GM21423 (cell line): ENCODE results near the gene CHSY3.

Source experiments
- ATAC-seq: cut with Tn5 transposase; IDR thresholded peaks from one replicate; pipeline ENCODE4 v1.9.1; 2021; ENCODE audit warnings: mild to moderate bottlenecking, moderate library complexity; ENCODE audit not compliant: unreplicated experiment

Gene CHSY3

DNA sequence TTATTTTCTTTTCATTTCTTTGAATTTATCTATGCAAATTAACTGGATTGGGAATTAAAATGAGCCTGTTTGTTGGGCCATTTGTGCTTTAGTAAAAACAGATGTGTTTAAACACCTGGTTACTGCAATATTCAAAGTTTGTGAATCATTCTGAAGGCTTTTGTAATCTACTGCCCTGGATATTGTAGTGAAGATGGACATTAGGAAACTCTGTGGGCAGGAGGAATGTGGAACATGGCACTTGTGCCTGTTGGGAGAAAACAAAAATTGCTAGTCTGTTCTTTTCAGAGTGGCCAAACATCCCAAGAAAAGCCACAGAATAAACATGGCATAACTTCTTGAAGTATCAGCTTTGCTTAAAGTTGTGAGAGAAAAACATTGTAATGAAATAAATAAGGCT is 40.8 kb downstream of the CHSY3 start:
- no peak for ATAC-seq

DNA sequence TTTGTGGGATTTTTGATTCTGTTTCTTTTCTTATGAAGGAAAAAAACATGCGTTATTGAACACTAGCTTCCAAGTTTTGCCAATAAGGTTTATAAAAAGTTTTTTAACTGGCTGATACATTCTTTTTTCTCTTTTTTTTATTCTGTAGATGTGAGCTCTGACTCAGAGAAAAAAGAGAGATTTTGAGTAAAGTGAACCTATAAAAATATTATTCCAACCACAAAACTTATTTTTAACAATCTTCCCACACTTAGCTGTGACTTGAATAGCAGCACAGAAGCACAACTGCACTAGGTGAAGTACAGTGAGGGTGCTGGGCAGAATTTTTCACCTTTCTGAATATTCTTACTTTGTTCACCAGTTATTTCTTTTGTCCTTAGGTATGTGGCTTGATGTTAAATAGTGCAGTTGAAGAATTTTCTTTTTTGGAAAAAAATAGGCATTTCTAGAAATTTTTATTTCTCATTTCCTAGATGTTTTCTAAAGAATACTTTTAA is 41.6 kb downstream of the CHSY3 start:
- no peak for ATAC-seq

DNA sequence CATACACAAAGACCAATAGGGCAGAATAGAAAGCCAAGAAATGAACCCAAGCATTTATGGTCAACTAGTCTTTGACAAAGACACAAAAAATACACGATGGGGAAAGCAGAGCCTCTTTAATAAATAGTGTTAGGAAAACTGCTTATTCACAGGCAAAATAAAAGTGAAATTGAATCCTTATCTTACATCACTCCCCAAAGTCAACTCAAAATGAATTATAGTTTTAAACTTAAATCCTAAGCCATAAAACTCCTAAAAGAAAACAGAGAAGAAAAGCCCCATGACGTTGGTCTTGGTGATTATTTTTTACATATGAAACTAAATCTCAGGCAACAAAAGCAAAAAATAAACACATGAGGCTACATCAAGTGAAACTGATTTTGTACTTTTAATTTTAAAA is 46.8 kb downstream of the CHSY3 start:
- ATAC-seq, result no peak

- ATAC-seq, result no peak
These were observed 54.3 kb downstream of the CHSY3 start for GRCh38 chr5:129958581-129958980.

DNA sequence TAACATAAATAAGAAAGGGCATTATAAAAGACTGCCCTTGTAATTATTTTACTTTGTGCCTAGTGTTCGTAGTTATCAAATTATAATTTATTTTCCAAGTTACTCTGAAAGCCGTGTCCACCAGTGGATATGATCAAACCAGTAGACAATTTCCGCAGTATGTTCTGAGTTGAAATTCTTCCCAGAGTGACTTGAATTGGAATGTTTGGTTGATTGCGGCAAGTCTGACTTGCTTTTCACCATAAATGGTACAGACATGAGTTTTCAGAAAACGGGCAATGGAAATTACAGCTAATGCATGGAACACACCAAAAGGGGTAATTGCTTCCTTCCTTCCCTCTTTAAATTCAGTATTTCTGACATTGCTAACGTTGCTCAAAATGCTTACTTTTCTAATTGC is 56.6 kb downstream of the CHSY3 start:
- ATAC-seq, result no peak

- no peak for ATAC-seq
These were observed 58.2 kb downstream of the CHSY3 start for GRCh38 chr5:129962506-129962905.

DNA sequence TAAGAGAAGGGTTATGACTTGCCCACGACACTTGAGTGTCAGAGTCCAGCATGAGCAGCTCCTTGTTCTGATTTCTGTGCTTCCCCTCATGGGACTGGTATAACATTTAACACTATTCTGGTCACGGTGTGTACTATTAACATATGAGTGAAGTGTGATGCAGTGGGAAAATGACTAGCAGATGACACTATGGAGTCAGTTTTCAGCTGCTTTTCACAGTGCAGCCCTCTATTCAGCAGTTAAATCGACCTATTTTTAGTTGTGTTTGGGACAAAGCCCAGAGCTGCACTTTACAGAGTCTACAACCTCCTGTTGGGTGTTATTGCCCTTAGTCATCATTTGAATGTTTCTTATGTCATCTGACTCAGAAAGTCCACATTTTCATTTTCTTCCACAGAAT is 59.1 kb downstream of the CHSY3 start:
- no peak for ATAC-seq

DNA sequence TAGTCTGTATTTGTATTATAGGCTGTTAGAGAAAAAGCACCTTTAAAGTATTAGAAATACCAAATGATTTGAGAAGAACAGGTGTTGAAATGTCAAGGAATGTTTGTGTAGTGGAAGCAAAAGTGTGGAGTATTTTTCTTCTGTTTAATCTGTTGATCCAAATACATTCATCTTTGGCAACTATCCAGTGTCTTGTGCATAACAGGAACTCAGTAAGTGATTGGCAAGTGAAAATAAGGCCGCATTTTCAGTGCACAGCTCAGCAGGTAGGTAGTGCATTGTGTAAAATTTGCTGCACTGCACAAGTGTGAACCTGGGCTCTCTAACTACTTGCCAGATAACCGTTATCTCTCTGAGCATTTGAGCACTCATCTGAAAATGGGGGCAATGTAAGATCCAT is 61.8 kb downstream of the CHSY3 start:
- no peak for ATAC-seq

- no peak for ATAC-seq
These were observed 67.4 kb downstream of the CHSY3 start for GRCh38 chr5:129971714-129972113.

DNA sequence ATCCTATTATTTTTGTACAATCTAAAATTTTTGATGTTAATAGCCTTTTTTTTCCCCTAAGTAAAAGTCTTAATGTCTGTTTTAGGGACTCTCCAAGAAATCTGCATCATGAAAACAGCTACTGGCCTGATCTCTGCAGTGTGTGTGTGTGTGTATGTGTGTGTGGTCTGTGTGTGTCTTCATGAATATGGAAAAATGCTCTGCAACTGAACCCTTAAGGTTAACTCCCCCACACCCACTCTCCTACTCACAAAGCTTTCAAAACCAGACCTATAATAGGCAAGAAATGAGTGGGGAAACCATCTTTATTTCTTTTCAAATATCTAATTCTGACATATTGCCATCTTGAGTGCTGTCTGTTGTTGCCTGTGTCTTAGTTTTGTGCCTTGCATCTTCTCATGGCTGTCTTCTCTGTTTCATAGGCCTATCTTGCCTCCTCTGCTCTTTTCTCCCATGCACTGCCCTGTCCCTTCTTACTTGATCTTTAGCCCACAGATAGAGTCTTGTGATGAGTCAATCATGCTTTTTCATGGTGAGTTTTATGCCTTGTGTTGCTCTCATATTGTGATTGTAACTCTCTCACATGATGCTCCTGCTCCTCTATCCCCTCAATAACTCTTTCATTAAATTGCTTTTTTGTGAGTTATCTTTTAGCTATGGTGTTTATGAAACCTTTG is 68.3 kb downstream of the CHSY3 start:
- ATAC-seq, result no peak

DNA sequence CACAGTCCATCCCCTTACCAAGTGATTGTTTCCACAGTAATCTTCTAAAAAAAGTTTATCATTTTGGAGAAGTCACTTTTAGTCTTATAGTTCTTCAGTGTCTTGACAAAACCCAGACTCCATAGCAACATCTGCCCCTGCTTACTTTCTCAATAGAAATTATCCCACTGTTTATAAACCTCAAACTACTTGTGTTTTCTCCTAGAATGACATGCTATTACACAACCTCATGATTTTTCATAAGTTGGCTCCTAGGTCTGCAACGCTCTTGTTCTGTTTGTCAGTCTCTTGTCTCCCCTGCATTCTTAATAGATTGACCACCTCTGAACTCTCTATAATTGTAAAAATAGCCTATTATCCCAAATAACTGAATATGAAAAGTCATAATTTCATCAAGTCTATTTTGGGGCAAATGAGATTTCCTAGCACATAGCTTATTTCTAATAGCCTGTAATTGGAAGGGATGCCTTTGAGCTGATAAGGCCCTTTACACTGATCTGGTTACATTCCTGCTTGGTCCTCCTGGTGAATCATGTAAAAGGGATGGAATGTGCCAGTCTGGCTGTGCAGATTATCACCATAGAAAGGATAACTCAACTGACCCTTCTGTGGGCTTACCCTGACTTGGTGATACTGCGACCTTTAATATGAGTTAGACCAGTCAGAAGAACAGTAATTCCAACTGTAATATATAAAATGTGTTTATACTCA is 69.6 kb downstream of the CHSY3 start:
- no peak for ATAC-seq

DNA sequence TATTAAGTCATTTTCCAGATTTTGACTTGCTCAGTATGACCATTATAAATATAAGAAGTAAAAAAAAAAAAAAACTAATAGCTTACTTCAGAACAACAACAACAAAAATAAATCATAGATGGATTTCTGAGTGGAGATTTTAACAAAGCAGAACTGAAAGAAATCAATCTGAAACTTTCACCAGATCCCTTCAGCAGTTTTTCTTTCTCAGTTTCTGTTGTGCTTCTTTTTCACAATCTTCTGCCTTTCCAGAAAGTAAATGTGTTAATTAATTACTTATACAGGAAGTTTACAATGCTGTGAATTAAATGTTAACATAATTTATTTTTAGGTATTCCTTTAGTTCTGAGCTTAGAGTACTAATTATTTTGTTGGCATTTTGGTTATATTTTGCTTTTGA is 73.5 kb downstream of the CHSY3 start:
- peak; percentile 92 for ATAC-seq

- no peak for ATAC-seq
These were observed 74.0 kb downstream of the CHSY3 start for GRCh38 chr5:129978270-129978669.

GRCh38 chr5:129988453-129988852 is 84.2 kb downstream of the CHSY3 start:
- ATAC-seq, result no peak

DNA sequence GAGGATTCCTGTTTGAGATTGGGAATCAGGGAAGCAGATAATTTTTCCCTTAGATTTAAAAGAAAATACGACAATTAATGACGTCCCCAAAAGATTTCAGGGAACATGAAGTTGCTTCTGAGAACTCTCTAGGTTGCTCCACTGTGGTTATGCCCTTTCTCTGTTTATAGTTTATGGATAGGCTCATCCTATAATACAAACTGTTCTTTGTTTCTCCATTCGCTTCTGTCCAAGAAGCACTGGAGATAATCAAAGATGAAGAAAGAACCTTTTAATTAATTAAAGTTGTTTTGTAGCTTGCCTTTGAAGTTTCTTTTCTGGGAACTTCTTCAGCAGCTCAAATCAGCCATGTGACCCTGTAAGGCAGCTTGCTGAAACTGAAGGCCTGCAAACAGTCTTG is 87.5 kb downstream of the CHSY3 start:
- no peak for ATAC-seq

DNA sequence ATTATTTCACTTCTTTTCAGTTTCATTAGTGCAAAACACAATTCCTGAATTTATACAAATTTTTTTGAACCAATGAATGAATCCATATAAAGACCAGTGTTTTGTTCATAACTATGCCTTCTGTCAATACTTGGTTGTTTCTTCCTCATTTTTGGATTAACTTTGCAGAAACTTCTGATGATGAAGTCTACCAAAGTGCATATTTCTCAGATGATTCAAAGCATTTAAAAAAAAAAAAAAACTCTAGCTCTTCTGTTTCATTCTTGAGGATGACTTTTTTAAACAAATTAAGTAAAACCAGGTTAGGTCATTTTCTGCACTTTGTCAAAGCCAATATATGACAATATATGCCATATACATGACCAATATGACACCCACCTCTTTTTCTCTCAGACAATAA is 92.6 kb downstream of the CHSY3 start:
- ATAC-seq, result no peak

DNA sequence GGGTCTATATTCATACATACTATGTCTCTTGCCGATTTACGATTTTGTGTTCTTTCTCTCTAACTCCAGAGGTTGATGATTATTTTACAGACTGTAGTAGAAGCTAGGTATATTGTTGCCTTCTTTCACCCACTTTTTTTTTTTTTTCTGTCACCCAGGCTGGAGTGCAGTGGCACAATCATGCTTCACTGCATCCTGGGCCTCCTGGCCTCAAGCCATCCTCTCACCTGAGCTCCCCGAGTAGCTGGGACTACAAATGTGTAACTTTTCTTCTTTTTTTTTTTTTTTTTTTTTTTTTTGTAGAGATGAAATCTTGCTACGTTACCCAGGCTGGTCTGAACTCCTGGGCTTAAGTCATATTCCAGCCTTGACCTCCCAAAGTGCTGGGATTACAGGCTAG is 96.2 kb downstream of the CHSY3 start:
- ATAC-seq, result no peak

- ATAC-seq, result no peak
These were observed 97.9 kb downstream of the CHSY3 start for GRCh38 chr5:130002183-130002582.

GRCh38 chr5:130002876-130003275 is 98.6 kb downstream of the CHSY3 start:
- no peak for ATAC-seq

DNA sequence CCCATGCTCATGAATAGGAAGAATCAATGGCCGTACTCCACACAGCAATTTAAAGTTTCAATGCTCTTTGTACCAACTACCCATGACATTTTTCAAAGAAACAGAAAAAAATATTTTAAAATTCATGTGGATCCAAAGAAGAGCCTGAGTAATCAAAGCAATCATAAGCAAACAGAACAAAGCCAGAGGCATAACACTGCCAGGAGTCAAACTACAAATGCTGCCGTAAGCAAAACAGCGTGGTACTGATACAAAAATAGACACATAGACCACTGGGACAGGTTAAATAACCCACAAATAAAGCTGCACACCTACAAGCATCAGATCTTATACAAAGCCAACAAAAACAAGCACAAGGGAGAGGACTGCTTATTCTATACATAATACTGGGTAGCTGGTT is 107.7 kb downstream of the CHSY3 start:
- no peak for ATAC-seq

GRCh38 chr5:130017173-130017572 is 112.9 kb downstream of the CHSY3 start:
- ATAC-seq, result no peak

DNA sequence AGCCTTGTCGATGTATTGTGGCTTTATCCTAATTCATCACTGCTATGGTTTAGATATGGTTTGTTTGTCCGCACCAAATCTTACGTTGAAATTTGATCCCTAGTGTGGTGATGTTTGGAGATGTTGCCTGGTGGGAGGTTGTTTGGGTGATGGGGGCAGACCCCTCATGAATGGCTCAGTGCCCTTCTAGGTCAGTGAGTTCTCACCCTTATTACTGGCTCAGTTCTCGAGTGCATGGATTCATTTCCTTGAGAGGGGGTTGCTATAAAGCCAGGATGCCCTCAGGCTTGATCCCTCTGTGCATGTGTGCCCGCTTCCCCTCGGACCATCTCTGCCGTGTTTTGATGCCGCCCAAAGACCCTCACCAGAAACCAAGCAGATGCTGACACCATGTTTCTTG is 114.4 kb downstream of the CHSY3 start:
- no peak for ATAC-seq

GRCh38 chr5:130021000-130021399 is 116.7 kb downstream of the CHSY3 start:
- no peak for ATAC-seq
